Neural progenitor cell (in vitro differentiated cells): Measurements from ENCODE around the gene RTN4IP1.

ENCODE experiments used
- CTCF ChIP-seq: fragments of 200-600 bp; sonication (generic); IDR thresholded peaks from 2 replicates; pipeline ENCODE4 v1.5.1; 2017; ENCODE audit warnings: antibody characterized with exemption, mild to moderate bottlenecking
- EZH2 ChIP-seq: fragments of 200-600 bp; sonication (generic); IDR thresholded peaks from 2 replicates; pipeline ENCODE4 v1.6.1; 2017; ENCODE audit warnings: antibody characterized with exemption, mild to moderate bottlenecking, moderate library complexity
- EZH2phosphoT487 ChIP-seq: fragments of 200-600 bp; sonication (generic); IDR thresholded peaks from 2 replicates; pipeline ENCODE4 v1.6.1; 2017; ENCODE audit warnings: antibody characterized with exemption

DNA sequence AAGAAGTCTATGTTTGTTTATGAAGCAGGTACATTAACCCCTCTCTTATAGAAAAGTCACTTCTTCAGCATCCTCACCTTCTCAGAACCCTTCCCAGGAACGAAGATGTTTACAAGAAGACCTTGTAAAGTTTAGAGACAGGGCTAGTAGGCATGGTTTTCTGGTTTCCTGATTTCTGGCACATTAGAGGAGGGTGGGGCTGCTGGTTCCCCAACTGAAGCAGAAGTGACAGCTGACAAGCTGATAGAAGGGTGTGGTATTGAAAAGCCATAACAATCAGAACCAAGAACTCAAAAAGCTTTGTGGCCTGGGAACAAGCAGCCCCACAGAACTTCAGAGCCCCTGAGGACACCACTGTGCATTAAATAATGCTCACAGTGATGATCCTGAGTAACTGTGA lies 91.2 kb downstream of the RTN4IP1 start:
- TF ChIP-seq CTCF = no peak
- TF ChIP-seq EZH2phosphoT487 = no peak
- no peak for TF ChIP-seq EZH2
